Measurements from ENCODE around the gene PRR33.

GRCh38 chr11:1854132-1854948 lies 37.4 kb downstream of the PRR33 start:
- TF ChIP-seq, protein P1, sequence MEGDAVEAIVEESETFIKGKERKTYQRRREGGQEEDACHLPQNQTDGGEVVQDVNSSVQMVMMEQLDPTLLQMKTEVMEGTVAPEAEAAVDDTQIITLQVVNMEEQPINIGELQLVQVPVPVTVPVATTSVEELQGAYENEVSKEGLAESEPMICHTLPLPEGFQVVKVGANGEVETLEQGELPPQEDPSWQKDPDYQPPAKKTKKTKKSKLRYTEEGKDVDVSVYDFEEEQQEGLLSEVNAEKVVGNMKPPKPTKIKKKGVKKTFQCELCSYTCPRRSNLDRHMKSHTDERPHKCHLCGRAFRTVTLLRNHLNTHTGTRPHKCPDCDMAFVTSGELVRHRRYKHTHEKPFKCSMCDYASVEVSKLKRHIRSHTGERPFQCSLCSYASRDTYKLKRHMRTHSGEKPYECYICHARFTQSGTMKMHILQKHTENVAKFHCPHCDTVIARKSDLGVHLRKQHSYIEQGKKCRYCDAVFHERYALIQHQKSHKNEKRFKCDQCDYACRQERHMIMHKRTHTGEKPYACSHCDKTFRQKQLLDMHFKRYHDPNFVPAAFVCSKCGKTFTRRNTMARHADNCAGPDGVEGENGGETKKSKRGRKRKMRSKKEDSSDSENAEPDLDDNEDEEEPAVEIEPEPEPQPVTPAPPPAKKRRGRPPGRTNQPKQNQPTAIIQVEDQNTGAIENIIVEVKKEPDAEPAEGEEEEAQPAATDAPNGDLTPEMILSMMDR (conservative IDR thresholded peaks at IDR 0.05 in 1 of 2, IDR thresholded peaks at IDR 0.05 in 1 of 2; ENCODE audit: extremely low read depth in 1 of 2, insufficient read depth in 1 of 2, low read depth in 1 of 2, low read length in 2 of 2), result no peak
- no peak for TF ChIP-seq EZH2 (IDR thresholded peaks at IDR 0.05; ENCODE audit: borderline replicate concordance, low read length)

Data from mammary epithelial cell (primary cell).